ENCODE data around the gene FANCE.
A peak's percentile ranks its signal among the peaks of the same experiment; 100 is the strongest.

FANCE gene

GRCh38 chr6:35475573-35475972 lies 23.4 kb downstream of the FANCE start:
- Histone ChIP-seq H3K27ac (ENCODE audit: low read length) (peak overlapping the region; percentile 18), H3K4me3 (ENCODE audit: low read length in 2 of 2) (no peak overlapping the region), H3K27me3 (ENCODE audit: control insufficient read depth in 1 of 2, insufficient read depth in 2 of 2, low read length in 2 of 2) (no peaks in the 10 kb centered on the region), H3K36me3 (ENCODE audit: control insufficient read depth in 2 of 2, insufficient read depth in 2 of 2, low read length in 2 of 2) (peaks cover 51 to 63% of the 10 kb centered on the region in 2 donors), H3K9ac (ENCODE audit: low read length in 2 of 2) (no peak overlapping the region), H3K4me1 (ENCODE audit: control insufficient read depth, insufficient read depth, low read length) (peaks cover 23% of the 10 kb centered on the region), H3K9me3 (ENCODE audit: control insufficient read depth in 2 of 2, low read length in 2 of 2) (no peaks in the 10 kb centered on the region)

- Histone ChIP-seq H3K9me3 (ENCODE audit: control insufficient read depth in 2 of 2, low read length in 2 of 2) (no peaks in the 10 kb centered on the region), H3K27ac (ENCODE audit: low read length) (peak overlapping the region; percentile 18), H3K9ac (ENCODE audit: low read length in 2 of 2) (no peak overlapping the region), H3K4me3 (ENCODE audit: low read length in 2 of 2) (no peak overlapping the region), H3K4me1 (ENCODE audit: control insufficient read depth, insufficient read depth, low read length) (peaks cover 24% of the 10 kb centered on the region), H3K36me3 (ENCODE audit: control insufficient read depth in 2 of 2, insufficient read depth in 2 of 2, low read length in 2 of 2) (peaks cover 52 to 64% of the 10 kb centered on the region in 2 donors), H3K27me3 (ENCODE audit: control insufficient read depth in 1 of 2, insufficient read depth in 2 of 2, low read length in 2 of 2) (no peaks in the 10 kb centered on the region)
Measured at GRCh38 chr6:35476004-35476403, 23.9 kb downstream of the FANCE start.

DNA sequence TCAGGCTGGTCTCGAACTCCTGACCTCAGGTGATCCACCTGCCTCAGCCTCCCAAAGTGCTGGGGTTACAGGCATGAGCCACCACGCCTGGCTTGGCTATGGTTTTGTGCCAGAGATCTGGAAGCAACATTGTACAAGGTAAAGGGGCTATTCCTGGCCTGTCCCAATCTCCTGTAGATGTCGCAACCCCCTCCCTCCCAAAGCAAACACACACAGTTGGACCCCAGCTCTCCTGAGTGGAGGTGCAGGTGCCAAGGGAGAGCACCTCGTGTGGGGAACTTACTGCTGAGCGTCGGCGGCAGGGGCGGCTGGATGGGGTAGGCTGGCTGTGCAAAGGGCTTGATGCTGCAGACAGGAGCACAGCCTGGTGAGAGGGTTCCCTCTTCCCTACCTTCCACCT lies 24.9 kb downstream of the FANCE start:
- Histone ChIP-seq H3K4me1 (ENCODE audit: control insufficient read depth, insufficient read depth, low read length) (peaks cover 18% of the 10 kb centered on the region), H3K27me3 (ENCODE audit: control insufficient read depth in 1 of 2, insufficient read depth in 2 of 2, low read length in 2 of 2) (no peaks in the 10 kb centered on the region), H3K36me3 (ENCODE audit: control insufficient read depth in 2 of 2, insufficient read depth in 2 of 2, low read length in 2 of 2) (peaks cover 54 to 64% of the 10 kb centered on the region in 2 donors), H3K9ac (ENCODE audit: low read length in 2 of 2) (no peak overlapping the region), H3K9me3 (ENCODE audit: control insufficient read depth in 2 of 2, low read length in 2 of 2) (no peaks in the 10 kb centered on the region), H3K27ac (ENCODE audit: low read length) (no peak overlapping the region), H3K4me3 (ENCODE audit: low read length in 2 of 2) (no peak overlapping the region)

DNA sequence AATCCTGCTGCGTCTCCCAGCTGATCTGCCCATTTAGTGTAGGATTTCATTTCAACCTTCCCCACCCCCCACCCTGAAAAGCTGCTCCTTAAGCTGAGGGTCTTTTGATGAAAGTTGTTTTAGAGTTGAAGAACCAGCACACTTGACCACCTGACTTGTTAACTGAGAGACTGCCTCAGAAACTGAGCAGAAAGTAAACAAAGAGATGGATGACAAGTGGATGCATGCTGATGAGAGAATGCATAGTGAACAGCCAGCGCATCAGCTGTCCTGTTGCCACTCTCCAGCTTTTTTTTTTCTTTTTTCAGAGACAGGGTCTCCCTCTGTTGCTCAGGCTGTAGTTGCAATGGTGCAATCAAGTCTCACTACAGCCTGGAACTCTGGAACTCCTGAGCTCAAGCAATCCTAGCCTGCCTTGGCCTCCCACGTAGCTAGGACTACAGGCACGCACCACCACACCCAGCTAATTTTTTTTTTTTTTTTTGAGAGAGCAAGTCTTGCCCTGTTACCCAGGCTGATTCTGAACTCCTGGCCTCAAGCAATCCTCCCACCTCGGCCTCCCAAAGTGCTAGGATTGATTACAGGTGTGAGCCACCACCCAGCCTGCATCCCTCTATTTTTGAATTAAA lies 25.5 kb downstream of the FANCE start:
- Histone ChIP-seq H3K9me3 (ENCODE audit: control insufficient read depth in 2 of 2, low read length in 2 of 2) (no peaks in the 10 kb centered on the region), H3K4me3 (ENCODE audit: low read length in 2 of 2) (no peak overlapping the region), H3K36me3 (ENCODE audit: control insufficient read depth in 2 of 2, insufficient read depth in 2 of 2, low read length in 2 of 2) (peaks cover 49 to 63% of the 10 kb centered on the region in 2 donors), H3K27ac (ENCODE audit: low read length) (no peak overlapping the region), H3K27me3 (ENCODE audit: control insufficient read depth in 1 of 2, insufficient read depth in 2 of 2, low read length in 2 of 2) (no peaks in the 10 kb centered on the region), H3K4me1 (ENCODE audit: control insufficient read depth, insufficient read depth, low read length) (peaks cover 19% of the 10 kb centered on the region), H3K9ac (ENCODE audit: low read length in 2 of 2) (no peak overlapping the region)

DNA sequence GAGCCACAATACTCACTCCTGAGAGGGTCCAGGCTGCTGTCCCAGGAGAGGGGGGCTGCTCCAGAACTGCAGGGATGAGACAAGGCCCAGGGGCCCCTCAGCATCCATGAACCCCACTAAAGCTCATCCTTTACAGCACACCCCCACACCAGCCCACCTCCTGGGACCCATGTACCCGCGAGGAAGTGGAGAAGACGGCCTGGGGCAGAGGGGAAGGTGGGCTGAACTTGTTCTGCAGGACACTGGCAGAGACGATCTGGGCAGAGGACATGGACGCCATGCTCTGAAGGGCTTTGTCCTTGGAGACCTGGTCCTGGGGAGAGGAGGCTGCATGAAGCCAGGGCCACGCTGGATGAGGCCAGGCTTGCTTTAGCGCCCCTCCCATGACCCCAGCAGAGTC lies 26.1 kb downstream of the FANCE start:
- peaks cover 46 to 65% of the 10 kb centered on the region in 2 donors for H3K36me3 ChIP-seq (ENCODE audit: control insufficient read depth in 2 of 2, insufficient read depth in 2 of 2, low read length in 2 of 2)
- no peak overlapping the region for H3K27ac ChIP-seq (ENCODE audit: low read length)
- no peaks in the 10 kb centered on the region for H3K27me3 ChIP-seq (ENCODE audit: control insufficient read depth in 1 of 2, insufficient read depth in 2 of 2, low read length in 2 of 2)
- H3K9ac ChIP-seq (ENCODE audit: low read length in 2 of 2) = no peak overlapping the region
- no peak overlapping the region for H3K4me3 ChIP-seq (ENCODE audit: low read length in 2 of 2)
- H3K4me1 ChIP-seq (ENCODE audit: control insufficient read depth, insufficient read depth, low read length) = peaks cover 20% of the 10 kb centered on the region
- no peaks in the 10 kb centered on the region for H3K9me3 ChIP-seq (ENCODE audit: control insufficient read depth in 2 of 2, low read length in 2 of 2)

GRCh38 chr6:35480176-35480575 lies 28.0 kb downstream of the FANCE start:
- Histone ChIP-seq H3K27me3 (ENCODE audit: control insufficient read depth in 1 of 2, insufficient read depth in 2 of 2, low read length in 2 of 2) (no peaks in the 10 kb centered on the region), H3K27ac (ENCODE audit: low read length) (peak overlapping the region; percentile 100), H3K36me3 (ENCODE audit: control insufficient read depth in 2 of 2, insufficient read depth in 2 of 2, low read length in 2 of 2) (peaks cover 48 to 57% of the 10 kb centered on the region in 2 donors)

DNA sequence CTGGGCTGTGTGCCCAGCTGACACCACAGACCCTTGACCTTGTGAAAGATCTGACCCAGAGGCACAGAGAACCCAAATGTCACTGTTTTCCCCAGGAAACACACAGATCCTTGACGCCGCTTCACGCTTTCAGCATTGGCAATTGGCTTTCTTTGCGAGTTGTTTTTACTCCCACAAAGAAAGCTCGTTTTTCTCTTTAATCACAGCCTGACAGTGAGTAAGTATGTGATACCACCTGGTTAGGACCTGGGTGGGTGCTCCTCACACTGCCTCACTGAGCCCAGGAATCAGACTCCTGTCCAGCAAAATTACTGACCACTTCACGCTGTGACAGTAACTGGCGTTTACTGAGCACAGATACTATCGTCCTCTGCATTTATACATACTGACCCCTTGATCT lies 29.1 kb downstream of the FANCE start:
- peak overlapping the region; percentile 100 for H3K27ac ChIP-seq (ENCODE audit: low read length)
- H3K36me3 ChIP-seq (ENCODE audit: control insufficient read depth in 2 of 2, insufficient read depth in 2 of 2, low read length in 2 of 2) = peaks cover 47 to 48% of the 10 kb centered on the region in 2 donors
- peaks cover 46% of the 10 kb centered on the region for H3K4me1 ChIP-seq (ENCODE audit: control insufficient read depth, insufficient read depth, low read length)

More at GRCh38 chr6:35480176-35480575, 28.0 kb downstream of the FANCE start:
- peaks cover 35% of the 10 kb centered on the region for H3K4me1 ChIP-seq (ENCODE audit: control insufficient read depth, insufficient read depth, low read length)
- no peak overlapping the region for H3K4me3 ChIP-seq (ENCODE audit: low read length in 2 of 2)
- H3K9ac ChIP-seq (ENCODE audit: low read length in 2 of 2) = no peak overlapping the region
- H3K9me3 ChIP-seq (ENCODE audit: control insufficient read depth in 2 of 2, low read length in 2 of 2) = no peaks in the 10 kb centered on the region

GRCh38 chr6:35483062-35483461 lies 30.9 kb downstream of the FANCE start:
- Histone ChIP-seq H3K27ac (ENCODE audit: low read length) (peak overlapping the region; percentile 100), H3K9me3 (ENCODE audit: control insufficient read depth in 2 of 2, low read length in 2 of 2) (no peaks in the 10 kb centered on the region), H3K36me3 (ENCODE audit: control insufficient read depth in 2 of 2, insufficient read depth in 2 of 2, low read length in 2 of 2) (peaks cover 38 to 39% of the 10 kb centered on the region in 2 donors), H3K9ac (ENCODE audit: low read length in 2 of 2) (peak overlapping the region in 1 of 2 donors; percentile 51), H3K4me3 (ENCODE audit: low read length in 2 of 2) (no peak overlapping the region), H3K4me1 (ENCODE audit: control insufficient read depth, insufficient read depth, low read length) (peaks cover 64% of the 10 kb centered on the region), H3K27me3 (ENCODE audit: control insufficient read depth in 1 of 2, insufficient read depth in 2 of 2, low read length in 2 of 2) (no peaks in the 10 kb centered on the region)

More for the DNA sequence above, 29.1 kb downstream of the FANCE start:
- Histone ChIP-seq H3K9me3 (ENCODE audit: control insufficient read depth in 2 of 2, low read length in 2 of 2) (no peaks in the 10 kb centered on the region), H3K27me3 (ENCODE audit: control insufficient read depth in 1 of 2, insufficient read depth in 2 of 2, low read length in 2 of 2) (no peaks in the 10 kb centered on the region), H3K4me3 (ENCODE audit: low read length in 2 of 2) (no peak overlapping the region), H3K9ac (ENCODE audit: low read length in 2 of 2) (no peak overlapping the region)

GRCh38 chr6:35483490-35483889 lies 31.4 kb downstream of the FANCE start:
- Histone ChIP-seq H3K4me1 (ENCODE audit: control insufficient read depth, insufficient read depth, low read length) (peaks cover 68% of the 10 kb centered on the region), H3K27ac (ENCODE audit: low read length) (peak overlapping the region; percentile 100), H3K36me3 (ENCODE audit: control insufficient read depth in 2 of 2, insufficient read depth in 2 of 2, low read length in 2 of 2) (peaks cover 34 to 35% of the 10 kb centered on the region in 2 donors), H3K9me3 (ENCODE audit: control insufficient read depth in 2 of 2, low read length in 2 of 2) (no peaks in the 10 kb centered on the region), H3K9ac (ENCODE audit: low read length in 2 of 2) (no peak overlapping the region), H3K4me3 (ENCODE audit: low read length in 2 of 2) (no peak overlapping the region), H3K27me3 (ENCODE audit: control insufficient read depth in 1 of 2, insufficient read depth in 2 of 2, low read length in 2 of 2) (no peaks in the 10 kb centered on the region)

DNA sequence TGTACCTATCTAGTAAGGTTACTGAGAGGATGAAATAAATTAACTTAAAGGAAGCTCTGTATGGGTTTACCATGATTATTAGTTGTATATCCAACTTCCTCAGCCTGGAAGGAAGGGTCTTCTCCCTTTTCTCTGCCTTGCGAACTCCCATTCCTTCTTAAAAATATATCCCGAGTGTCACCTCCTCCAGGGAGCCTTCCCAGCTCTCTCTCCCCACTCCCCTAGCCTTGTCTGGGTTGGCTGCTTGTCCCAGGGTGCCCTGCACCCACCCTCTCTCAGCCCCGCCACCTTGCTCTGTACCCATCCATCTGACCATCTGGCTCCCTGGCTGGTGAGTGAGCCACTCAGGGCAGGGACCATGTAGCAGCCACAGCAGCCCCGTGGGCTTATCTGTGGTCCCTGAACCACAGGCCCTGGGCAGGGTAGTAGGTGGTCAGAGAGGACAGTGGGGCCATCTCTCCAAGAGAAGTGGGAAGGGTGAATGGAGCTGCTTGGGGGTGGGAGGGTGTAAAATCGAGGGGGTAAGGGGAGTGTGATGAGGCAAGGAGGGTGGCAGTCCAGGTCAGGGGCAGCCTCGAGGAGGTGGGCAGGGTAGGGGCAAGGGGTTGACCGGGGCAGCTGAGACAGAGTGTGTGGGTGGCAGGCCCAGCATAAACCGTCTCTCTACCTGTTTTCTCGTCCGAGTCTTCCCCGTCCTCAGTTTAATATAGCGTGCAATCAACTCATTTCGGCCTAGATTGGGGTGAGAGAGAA lies 31.9 kb downstream of the FANCE start:
- H3K36me3 ChIP-seq (ENCODE audit: control insufficient read depth in 2 of 2, insufficient read depth in 2 of 2, low read length in 2 of 2) = peaks cover 33% of the 10 kb centered on the region in 2 donors
- no peaks in the 10 kb centered on the region for H3K27me3 ChIP-seq (ENCODE audit: control insufficient read depth in 1 of 2, insufficient read depth in 2 of 2, low read length in 2 of 2)
- H3K27ac ChIP-seq (ENCODE audit: low read length) = peak overlapping the region; percentile 100
- no peak overlapping the region for H3K4me3 ChIP-seq (ENCODE audit: low read length in 2 of 2)
- H3K9me3 ChIP-seq (ENCODE audit: control insufficient read depth in 2 of 2, low read length in 2 of 2) = no peaks in the 10 kb centered on the region
- peaks cover 73% of the 10 kb centered on the region for H3K4me1 ChIP-seq (ENCODE audit: control insufficient read depth, insufficient read depth, low read length)
- peak overlapping the region in 1 of 2 donors; percentile 4 for H3K9ac ChIP-seq (ENCODE audit: low read length in 2 of 2)

All from stomach smooth muscle (tissue), 2 donors.